PC-9 (cell line): Measurements from ENCODE around the gene COL25A1. TPM values are rescaled to one million over a fixed set of nuclear protein-coding genes. Genes with fewer than 3 reads are reported as not detected.

Experiments
- BruUV-seq: library from RNA; stranded (reverse); fragments of 400-500 nt; replicated peaks from 2 replicates; lab custom pipeline; 2021; lab: Mats Ljungman, UMichigan
- CTCF ChIA-PET: fragments of 300-600 bp; sonication (Branson Sonifier 250); formaldehyde crosslinking; loops from one replicate; lab custom pipeline; 2022; ENCODE audit warnings: antibody characterized with exemption; lab: Charles Lee
- POLR2A ChIA-PET: fragments of 300-600 bp; sonication (Branson Sonifier 250); formaldehyde crosslinking; loops from one replicate; lab custom pipeline; 2022; ENCODE audit warnings: antibody characterized with exemption; ENCODE audit not compliant: unreplicated experiment; lab: Charles Lee
- DNase-seq, 2 experiments: peaks; one replicate each; pipeline versions ENCODE4 v3.0.0 to v3.0.0-alpha.2; 2015 to 2022; ENCODE audit warnings: mixed read lengths in 1 of 2
- H2AFZ ChIP-seq: fragments of 200-600 bp; sonication (generic); 2 replicates; pipeline ENCODE4 v1.8.1; 2017; ENCODE audit warnings: antibody characterized with exemption
- H3F3A ChIP-seq: fragments of 200-600 bp; sonication (generic); 2 replicates; pipeline ENCODE4 v1.8.1; 2017; ENCODE audit warnings: antibody characterized with exemption, mild to moderate bottlenecking, low read depth; ENCODE audit not compliant: insufficient read depth
- H3K27ac ChIP-seq: fragments of 200-600 bp; sonication (generic); 2 replicates; pipeline ENCODE4 v1.6.1; 2016; ENCODE audit warnings: mixed run types
- H3K27me3 ChIP-seq: fragments of 200-600 bp; sonication (generic); 2 replicates; pipeline ENCODE4 v1.6.1; 2016; ENCODE audit warnings: low read depth, mixed run types; ENCODE audit not compliant: insufficient read depth
- H3K36me3 ChIP-seq: fragments of 200-600 bp; sonication (generic); 2 replicates; pipeline ENCODE4 v1.6.1; 2016; ENCODE audit warnings: low read depth, mixed run types
- H3K4me1 ChIP-seq: fragments of 200-600 bp; sonication (generic); replicated peaks from 2 replicates; pipeline ENCODE4 v1.6.1; 2016; ENCODE audit warnings: mixed run types; ENCODE audit not compliant: insufficient read depth
- H3K4me2 ChIP-seq: fragments of 200-600 bp; sonication (generic); 2 replicates; pipeline ENCODE4 v1.6.1; 2017; ENCODE audit warnings: mixed run types
- H3K4me3 ChIP-seq: fragments of 200-600 bp; sonication (generic); 2 replicates; pipeline ENCODE4 v1.6.1; 2016; ENCODE audit warnings: mixed run types
- H3K79me2 ChIP-seq: fragments of 200-600 bp; sonication (generic); 2 replicates; pipeline ENCODE4 v1.6.1; 2017; ENCODE audit warnings: low read depth, mixed run types
- H3K9me2 ChIP-seq: fragments of 200-600 bp; sonication (generic); 2 replicates; pipeline ENCODE4 v1.8.1; 2017; ENCODE audit warnings: mild to moderate bottlenecking; ENCODE audit not compliant: insufficient read depth
- H3K9me3 ChIP-seq: fragments of 200-600 bp; sonication (generic); 2 replicates; pipeline ENCODE4 v1.8.1; 2016; ENCODE audit warnings: low read depth; ENCODE audit not compliant: insufficient read depth
- H4K20me1 ChIP-seq: fragments of 200-600 bp; sonication (generic); 2 replicates; pipeline ENCODE4 v1.8.1; 2017; ENCODE audit not compliant: insufficient read depth
- EZH2 ChIP-seq: fragments of 200-600 bp; sonication (generic); IDR thresholded peaks from 2 replicates; pipeline ENCODE4 v1.8.0; 2017; ENCODE audit warnings: antibody characterized with exemption, low read depth
- intact Hi-C: fragments of 100-400 bp; cut with micrococcal nuclease; formaldehyde crosslinking; loops from one replicate; pipeline ENCODE4 v1.10.0; 2022; ENCODE audit not compliant: unreplicated experiment
- total RNA-seq: library from RNA; stranded (reverse); gene quantifications from 2 replicates; pipeline ENCODE4 v1.2.3, GENCODE V29; 2021
- TF ChIP-seq, protein P1 (sequence below): fragments of 200-600 bp; sonication (generic); conservative IDR thresholded peaks from 2 replicates; pipeline ENCODE4 v1.6.1; 2017; ENCODE audit warnings: mixed run types, antibody characterized with exemption, mild to moderate bottlenecking, moderate library complexity

The COL25A1 gene
- total RNA-seq, 1 experiment from 2014 or later: not detected

DNA sequence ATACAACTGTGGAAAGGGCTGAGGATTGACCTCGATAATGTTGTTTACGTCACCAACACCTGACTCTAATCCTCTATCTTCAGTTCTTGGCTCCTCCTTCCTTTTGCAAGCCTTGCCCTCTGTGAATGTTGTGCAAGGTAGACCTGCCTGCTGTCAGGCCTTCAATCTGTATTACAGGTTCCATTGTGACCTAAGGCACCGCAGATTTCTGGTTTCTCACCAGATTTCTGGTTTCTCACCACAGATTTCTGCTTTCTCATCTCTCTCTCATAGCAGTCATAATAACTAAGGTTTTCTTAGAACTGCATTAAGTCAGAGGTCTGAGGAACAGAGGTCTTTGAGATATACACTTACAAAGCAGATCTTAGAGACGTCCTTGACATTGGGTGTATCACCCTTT is 488.1 kb downstream of the COL25A1 start:
- Histone ChIP-seq H3F3A (no peaks in the 10 kb centered on the region), H3K4me3 (no peak overlapping the region), H3K36me3 (no peaks in the 10 kb centered on the region), H3K4me1 (no peaks in the 10 kb centered on the region), H2AFZ (no peak overlapping the region), H3K27me3 (no peaks in the 10 kb centered on the region), H4K20me1 (no peaks in the 10 kb centered on the region), H3K27ac (no peak overlapping the region), H3K9me3 (no peaks in the 10 kb centered on the region), H3K9me2 (no peaks in the 10 kb centered on the region), H3K4me2 (no peak overlapping the region), H3K79me2 (no peaks in the 10 kb centered on the region)
- ChIA-PET POLR2A (no interaction called here), CTCF (no interaction called here)
- TF ChIP-seq EZH2: no peak
- TF ChIP-seq, protein P1, sequence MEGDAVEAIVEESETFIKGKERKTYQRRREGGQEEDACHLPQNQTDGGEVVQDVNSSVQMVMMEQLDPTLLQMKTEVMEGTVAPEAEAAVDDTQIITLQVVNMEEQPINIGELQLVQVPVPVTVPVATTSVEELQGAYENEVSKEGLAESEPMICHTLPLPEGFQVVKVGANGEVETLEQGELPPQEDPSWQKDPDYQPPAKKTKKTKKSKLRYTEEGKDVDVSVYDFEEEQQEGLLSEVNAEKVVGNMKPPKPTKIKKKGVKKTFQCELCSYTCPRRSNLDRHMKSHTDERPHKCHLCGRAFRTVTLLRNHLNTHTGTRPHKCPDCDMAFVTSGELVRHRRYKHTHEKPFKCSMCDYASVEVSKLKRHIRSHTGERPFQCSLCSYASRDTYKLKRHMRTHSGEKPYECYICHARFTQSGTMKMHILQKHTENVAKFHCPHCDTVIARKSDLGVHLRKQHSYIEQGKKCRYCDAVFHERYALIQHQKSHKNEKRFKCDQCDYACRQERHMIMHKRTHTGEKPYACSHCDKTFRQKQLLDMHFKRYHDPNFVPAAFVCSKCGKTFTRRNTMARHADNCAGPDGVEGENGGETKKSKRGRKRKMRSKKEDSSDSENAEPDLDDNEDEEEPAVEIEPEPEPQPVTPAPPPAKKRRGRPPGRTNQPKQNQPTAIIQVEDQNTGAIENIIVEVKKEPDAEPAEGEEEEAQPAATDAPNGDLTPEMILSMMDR: no peak
- intact Hi-C loops: no loop called here
- no peak for DNase-seq
- no TSS peak for BruUV-seq

DNA sequence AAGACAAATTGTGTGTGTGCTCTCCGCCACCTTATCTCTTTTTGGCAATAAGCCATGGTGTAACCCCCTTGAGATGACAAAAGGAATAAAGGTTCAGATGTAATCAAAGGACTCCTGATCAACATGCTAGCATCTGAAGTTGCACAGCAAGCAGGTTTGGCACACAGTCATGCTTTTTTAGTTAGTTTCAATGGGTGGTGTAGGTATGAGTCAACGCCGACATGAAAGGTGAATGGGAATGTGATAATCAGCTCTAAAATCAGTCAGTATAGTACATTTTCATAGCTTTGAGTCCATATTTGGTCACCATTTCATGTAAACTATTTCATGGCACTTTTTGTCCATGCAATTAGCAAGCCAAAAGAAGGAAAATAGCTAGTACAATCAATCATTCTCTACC is 489.2 kb downstream of the COL25A1 start:
- Histone ChIP-seq H3K79me2 (no peaks in the 10 kb centered on the region), H3K4me3 (no peak overlapping the region), H3K36me3 (no peaks in the 10 kb centered on the region), H3K27ac (no peak overlapping the region), H3K4me1 (no peaks in the 10 kb centered on the region), H2AFZ (no peak overlapping the region), H4K20me1 (no peaks in the 10 kb centered on the region), H3K4me2 (no peak overlapping the region), H3K9me2 (no peaks in the 10 kb centered on the region), H3K27me3 (no peaks in the 10 kb centered on the region), H3K9me3 (no peaks in the 10 kb centered on the region), H3F3A (no peaks in the 10 kb centered on the region)
- intact Hi-C loops: no loop called here
- no TSS peak for BruUV-seq
- POLR2A ChIA-PET: no interaction called here
- no peak for DNase-seq
- TF ChIP-seq, protein P1: no peak
- no peak for TF ChIP-seq EZH2
- CTCF ChIA-PET: no interaction called here

DNA sequence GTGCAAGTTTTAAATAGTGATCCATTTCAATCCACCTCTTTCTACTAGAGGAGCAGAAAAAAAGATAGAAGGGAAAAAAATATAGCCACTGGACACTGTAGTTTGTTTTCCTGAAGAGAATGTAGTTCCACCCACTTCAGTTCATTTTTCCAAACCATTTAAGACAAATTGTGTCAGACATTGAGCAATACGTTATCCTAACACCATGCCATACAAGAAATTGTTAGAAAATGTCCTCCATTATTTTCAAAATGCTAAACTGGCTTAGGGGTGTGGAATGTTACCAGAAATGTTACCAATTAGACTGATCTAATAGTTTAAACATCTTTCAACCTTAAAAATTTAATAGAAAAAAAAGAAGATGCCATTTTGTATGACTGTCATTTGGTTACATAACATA is 491.0 kb downstream of the COL25A1 start:
- POLR2A ChIA-PET: no interaction called here
- DNase-seq: no peak
- BruUV-seq: no TSS peak
- H3K4me3 ChIP-seq: no peak overlapping the region
- no peak overlapping the region for H2AFZ ChIP-seq
- no peaks in the 10 kb centered on the region for H3K9me2 ChIP-seq
- no peaks in the 10 kb centered on the region for H3K4me1 ChIP-seq
- no peaks in the 10 kb centered on the region for H4K20me1 ChIP-seq
- no peak overlapping the region for H3K4me2 ChIP-seq
- intact Hi-C loops: no loop called here
- TF ChIP-seq, protein P1: no peak
- no peak for TF ChIP-seq EZH2
- no peaks in the 10 kb centered on the region for H3K9me3 ChIP-seq
- no peak overlapping the region for H3K27ac ChIP-seq
- H3K79me2 ChIP-seq: no peaks in the 10 kb centered on the region
- CTCF ChIA-PET: no interaction called here
- no peaks in the 10 kb centered on the region for H3K36me3 ChIP-seq
- H3K27me3 ChIP-seq: no peaks in the 10 kb centered on the region
- H3F3A ChIP-seq: no peaks in the 10 kb centered on the region
